Neural cell (in vitro differentiated cells): Measurements from ENCODE around the gene LMOD1.

Experiments
- CTCF ChIP-seq: fragments of 450-650 bp; IDR thresholded peaks from 2 replicates; pipeline ENCODE4 v1.5.1; 2014; ENCODE audit warnings: antibody characterized with exemption, mild to moderate bottlenecking, moderate library complexity; ENCODE audit not compliant: poor library complexity, severe bottlenecking
- EZH2 ChIP-seq: fragments of 200-600, 300-800 bp; shearing (Covaris generic), sonication (generic); IDR thresholded peaks from 2 replicates; pipeline ENCODE4 v1.6.1; 2014; ENCODE audit warnings: antibody characterized with exemption, low read length, borderline replicate concordance, mild to moderate bottlenecking; ENCODE audit not compliant: insufficient read depth, poor library complexity, severe bottlenecking

- TF ChIP-seq CTCF, result no peak
- no peak for TF ChIP-seq EZH2
Measured at GRCh38 chr1:201921952-201922558, 24.3 kb downstream of the LMOD1 start.
